K562 (cell line): ENCODE results near the gene IQCN. TPM values are rescaled to one million over a fixed set of nuclear protein-coding genes. Genes with fewer than 3 reads are reported as not detected.

Experiments used
- ARID1B ChIP-seq: fragments of 450-650 bp; IDR thresholded peaks from 2 replicates; pipeline ENCODE4 v1.6.1; 2016; ENCODE audit warnings: antibody characterized with exemption, mild to moderate bottlenecking, inconsistent platforms
- CBFA2T3 ChIP-seq: fragments of 450-650 bp; IDR thresholded peaks from 2 replicates; pipeline ENCODE4 v1.6.1; 2017
- CBX1 ChIP-seq: sonication (generic); IDR thresholded peaks from 2 replicates; pipeline ENCODE4 v1.6.1; 2016; ENCODE audit warnings: antibody characterized with exemption, low read depth, mild to moderate bottlenecking
- E2F3 ChIP-seq: fragments of 250-450 bp; sonication (Bioruptor Pico); IDR thresholded peaks from 2 replicates; pipeline ENCODE4 v1.4.0; 2020; ENCODE audit warnings: mild to moderate bottlenecking
- ELK3 ChIP-seq: fragments of 450-650 bp; formaldehyde crosslinking; IDR thresholded peaks from 2 replicates; pipeline ENCODE4 v1.4.0; 2020; ENCODE audit warnings: mild to moderate bottlenecking
- GATAD2B ChIP-seq: fragments of 450-650 bp; IDR thresholded peaks from 2 replicates; pipeline ENCODE4 v1.6.1; 2017; ENCODE audit warnings: mild to moderate bottlenecking, borderline replicate concordance
- HDGF ChIP-seq: fragments of 450-650 bp; IDR thresholded peaks from 2 replicates; pipeline ENCODE4 v1.6.1; 2016
- HSF4 ChIP-seq: fragments of 250-450 bp; sonication (Bioruptor Pico); IDR thresholded peaks from 2 replicates; pipeline ENCODE4 v2.1.2; 2022; ENCODE audit warnings: mild to moderate bottlenecking, moderate library complexity, borderline replicate concordance
- MAFG ChIP-seq: fragments of 450-650 bp; conservative IDR thresholded peaks from 2 replicates; pipeline ENCODE4 v1.6.1; 2016; ENCODE audit warnings: missing genetic modification characterization, missing compliant biosample characterization
- MCM5 ChIP-seq: fragments of 450-650 bp; IDR thresholded peaks from 2 replicates; pipeline ENCODE4 v1.6.1; 2016; ENCODE audit warnings: low read depth
- NCOA4 ChIP-seq: fragments of 450-650 bp; IDR thresholded peaks from 2 replicates; pipeline ENCODE4 v1.6.1; 2018; ENCODE audit warnings: mild to moderate bottlenecking; ENCODE audit not compliant: partially characterized antibody
- RNF2 ChIP-seq: sonication (generic); IDR thresholded peaks from 2 replicates; pipeline ENCODE4 v1.6.1; 2016
- SMARCB1 ChIP-seq: IDR thresholded peaks from 2 replicates; pipeline ENCODE4 v1.6.1; 2011; ENCODE audit warnings: improper control_type of control experiment, low read depth; ENCODE audit not compliant: insufficient read length
- TCF7 ChIP-seq: sonication (generic); IDR thresholded peaks from 2 replicates; pipeline ENCODE4 v1.6.1; 2016; ENCODE audit warnings: antibody characterized with exemption, borderline replicate concordance
- TEAD1 ChIP-seq, 2 experiments: fragments of 450-650 bp in 1 of 2; sonication (generic) in 1 of 2; formaldehyde crosslinking; IDR thresholded peaks; 2 replicates each; pipeline versions ENCODE4 v1.4.0 to v1.8.0; 2020 to 2022; ENCODE audit warnings: mild to moderate bottlenecking in 2 of 2, missing genetic modification reagents in 1 of 2
- TFE3 ChIP-seq: fragments of 450-650 bp; formaldehyde crosslinking; IDR thresholded peaks from 2 replicates; pipeline ENCODE4 v1.4.0; 2020; ENCODE audit warnings: mild to moderate bottlenecking, mixed read lengths
- ZC3H11A ChIP-seq: IDR thresholded peaks from 2 replicates; pipeline ENCODE4 v1.6.1; 2012; ENCODE audit warnings: low read depth, low read length, improper control_type of control experiment
- ZNF644 ChIP-seq: fragments of 200-800 bp; sonication (Bioruptor generic); IDR thresholded peaks from 2 replicates; pipeline ENCODE4 v1.6.1; 2016; ENCODE audit warnings: low read depth, missing genetic modification characterization, missing compliant biosample characterization
- ZNF830 ChIP-seq: fragments of 250-450 bp; sonication (Bioruptor Pico); IDR thresholded peaks from 2 replicates; pipeline ENCODE4 v1.5.0; 2021; ENCODE audit warnings: mild to moderate bottlenecking
- polyA plus RNA-seq, 8 experiments: library from polyadenylated mRNA; depleted of rRNA in 4 of 8; stranded (reverse) in 5 of 8; unstranded in 3 of 8; fragments of >200 nt; fragmentation: Nextera tagmentation in 2 of 8; fragmentation: Illumina TruSeq in 1 of 8; extraction: Ambion mirVana in 2 of 8; extraction: Trizol in 1 of 8; gene quantifications; 2 replicates each; pipeline versions ENCODE4 v1.2.1 to v1.2.3, GENCODE V29; 2011 to 2014; ENCODE audit warnings: inconsistent platforms in 1 of 8, missing spikeins in 1 of 8
- total RNA-seq, 7 experiments: library from RNA; depleted of rRNA in 6 of 7; stranded (reverse); fragments of >200 nt in 6 of 7; fragmentation: Illumina TruSeq in 2 of 7; extraction: Trizol in 2 of 7; gene quantifications; 2 replicates each; pipeline versions ENCODE4 v1.2.1 to v1.2.3, GENCODE V29; 2011 to 2021; ENCODE audit warnings: low replicate concordance in 1 of 7
- TF ChIP-seq, protein P1 (sequence below): sonication (generic); formaldehyde crosslinking; IDR thresholded peaks from 2 replicates; pipeline ENCODE4 v1.8.0; 2023; ENCODE audit warnings: mild to moderate bottlenecking, missing genetic modification reagents
- TF ChIP-seq, protein P2 (sequence below): fragments of 450-650 bp; IDR thresholded peaks from 2 replicates; pipeline ENCODE4 v1.6.1; 2017; ENCODE audit warnings: mild to moderate bottlenecking, moderate library complexity

IQCN gene
- total and polyA plus RNA-seq, 9 of the 15 experiments (the other 6 are each of a cell fraction or from before 2014, with no cell fraction given), result 0.01 to 0.07 (median 0.04) TPM; not detected in 3

GRCh38 chr19:18224525-18225354, 49.5 kb downstream of the IQCN start (continued):
- TF ChIP-seq, protein P1, sequence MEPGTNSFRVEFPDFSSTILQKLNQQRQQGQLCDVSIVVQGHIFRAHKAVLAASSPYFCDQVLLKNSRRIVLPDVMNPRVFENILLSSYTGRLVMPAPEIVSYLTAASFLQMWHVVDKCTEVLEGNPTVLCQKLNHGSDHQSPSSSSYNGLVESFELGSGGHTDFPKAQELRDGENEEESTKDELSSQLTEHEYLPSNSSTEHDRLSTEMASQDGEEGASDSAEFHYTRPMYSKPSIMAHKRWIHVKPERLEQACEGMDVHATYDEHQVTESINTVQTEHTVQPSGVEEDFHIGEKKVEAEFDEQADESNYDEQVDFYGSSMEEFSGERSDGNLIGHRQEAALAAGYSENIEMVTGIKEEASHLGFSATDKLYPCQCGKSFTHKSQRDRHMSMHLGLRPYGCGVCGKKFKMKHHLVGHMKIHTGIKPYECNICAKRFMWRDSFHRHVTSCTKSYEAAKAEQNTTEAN, result peak; percentile 56; the same call in 1 of the 2 replicates
- TF ChIP-seq RNF2 (no peak), ZNF644 (tag) (no peak), MCM5 (no peak), CBFA2T3 (peak; percentile 9; the same call in 1 of the 2 replicates), CBX1 (no peak), NCOA4 (no peak), GATAD2B (no peak), HDGF (no peak), ELK3 (CRISPR knock-in tag) (no peak), TEAD1 (CRISPR knock-in tag; IDR thresholded peaks at IDR 0.05) (no peak), TFE3 (CRISPR knock-in tag) (no peak), TCF7 (no peak), ZC3H11A (no peak), ZNF830 (no peak), E2F3 (CRISPR knock-in tag) (no peak), ARID1B (0 out of 2 replicates have a peak, but pooled peaks have one; percentile 42), HSF4 (CRISPR knock-in tag) (no peak), MAFG (tag) (no peak), SMARCB1 (no peak)
- TF ChIP-seq, protein P2, sequence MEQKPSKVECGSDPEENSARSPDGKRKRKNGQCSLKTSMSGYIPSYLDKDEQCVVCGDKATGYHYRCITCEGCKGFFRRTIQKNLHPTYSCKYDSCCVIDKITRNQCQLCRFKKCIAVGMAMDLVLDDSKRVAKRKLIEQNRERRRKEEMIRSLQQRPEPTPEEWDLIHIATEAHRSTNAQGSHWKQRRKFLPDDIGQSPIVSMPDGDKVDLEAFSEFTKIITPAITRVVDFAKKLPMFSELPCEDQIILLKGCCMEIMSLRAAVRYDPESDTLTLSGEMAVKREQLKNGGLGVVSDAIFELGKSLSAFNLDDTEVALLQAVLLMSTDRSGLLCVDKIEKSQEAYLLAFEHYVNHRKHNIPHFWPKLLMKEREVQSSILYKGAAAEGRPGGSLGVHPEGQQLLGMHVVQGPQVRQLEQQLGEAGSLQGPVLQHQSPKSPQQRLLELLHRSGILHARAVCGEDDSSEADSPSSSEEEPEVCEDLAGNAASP, result no peak
